ENCODE data around the gene TJP1. TPM values are rescaled to one million over a fixed set of nuclear protein-coding genes. Genes with fewer than 3 reads are reported as not detected.
"Not testable (repeated sequence)": the region's sequence is repeated elsewhere in the genome, so short reads cannot be mapped to it uniquely, and the experiment has no call there.

TJP1 gene
- polyA plus RNA-seq, 3 donors from 2014 or later: not detected

GRCh38 chr15:29822684-29823459 is 604 bp upstream of the TJP1 start:
- Mint-ChIP-seq H3K9me3 (peaks cover 6 to 39% (median 20%) of the 10 kb centered on the region in 6 donors), H3K4me3 (peak overlapping the region; percentile 43 to 74 (median 59)), H3K27ac (no peak overlapping the region), H3K36me3 (peaks cover 0 to 8% (median 3%) of the 10 kb centered on the region in 3 donors), H3K4me1 (peaks cover 26 to 36% of the 10 kb centered on the region in 2 donors), H3K27me3 (ENCODE audit: low read depth in 3 of 3) (peaks cover 10 to 31% (median 27%) of the 10 kb centered on the region in 3 donors)
- no peak for DNase-seq

DNA sequence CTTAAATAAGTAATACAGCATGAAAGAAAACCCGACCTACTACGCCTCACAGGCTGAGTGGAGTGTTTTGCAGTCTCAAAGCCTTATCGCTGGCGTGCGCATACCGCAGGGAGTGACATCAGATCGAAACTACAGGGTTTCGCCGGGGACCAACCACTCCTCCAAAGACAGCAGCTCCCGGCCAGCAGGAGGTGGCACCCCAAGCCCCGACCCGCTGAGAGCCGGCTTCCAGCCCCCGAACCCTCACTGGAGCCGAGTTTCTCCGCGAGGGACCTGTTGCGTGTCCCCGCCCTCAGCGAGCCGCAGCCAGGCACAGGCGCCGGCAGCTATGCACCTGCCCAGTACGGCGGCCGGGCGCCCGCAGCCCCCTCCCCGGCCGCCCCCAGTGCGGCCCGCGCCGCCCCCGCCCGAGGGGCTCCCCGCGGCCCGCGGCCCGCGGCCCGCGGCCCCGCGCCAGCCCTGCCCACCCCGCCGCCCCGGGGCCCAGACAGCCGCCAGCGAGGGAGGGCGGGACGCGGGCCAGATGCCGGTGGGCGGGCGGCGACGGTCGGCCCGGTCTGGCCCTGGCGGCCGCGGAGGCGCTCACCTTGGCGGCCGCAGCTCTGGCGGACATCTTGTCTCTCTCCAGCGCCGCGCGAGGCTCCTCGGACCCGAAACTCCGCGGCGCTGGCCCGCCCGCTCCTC is 710 bp downstream of the TJP1 start:
- peaks cover 6 to 48% (median 24%) of the 10 kb centered on the region in 6 donors for H3K9me3 Mint-ChIP-seq
- peaks cover 25 to 35% of the 10 kb centered on the region in 2 donors for H3K4me1 Mint-ChIP-seq
- DNase-seq: peak; percentile 4 to 23 (median 9)
- peaks cover 10 to 40% (median 37%) of the 10 kb centered on the region in 3 donors for H3K27me3 Mint-ChIP-seq (ENCODE audit: low read depth in 3 of 3)
- H3K27ac Mint-ChIP-seq: no peak overlapping the region
- H3K4me3 Mint-ChIP-seq: peak overlapping the region; percentile 67 to 78 (median 71)
- peaks cover 0 to 8% (median 3%) of the 10 kb centered on the region in 3 donors for H3K36me3 Mint-ChIP-seq

DNA sequence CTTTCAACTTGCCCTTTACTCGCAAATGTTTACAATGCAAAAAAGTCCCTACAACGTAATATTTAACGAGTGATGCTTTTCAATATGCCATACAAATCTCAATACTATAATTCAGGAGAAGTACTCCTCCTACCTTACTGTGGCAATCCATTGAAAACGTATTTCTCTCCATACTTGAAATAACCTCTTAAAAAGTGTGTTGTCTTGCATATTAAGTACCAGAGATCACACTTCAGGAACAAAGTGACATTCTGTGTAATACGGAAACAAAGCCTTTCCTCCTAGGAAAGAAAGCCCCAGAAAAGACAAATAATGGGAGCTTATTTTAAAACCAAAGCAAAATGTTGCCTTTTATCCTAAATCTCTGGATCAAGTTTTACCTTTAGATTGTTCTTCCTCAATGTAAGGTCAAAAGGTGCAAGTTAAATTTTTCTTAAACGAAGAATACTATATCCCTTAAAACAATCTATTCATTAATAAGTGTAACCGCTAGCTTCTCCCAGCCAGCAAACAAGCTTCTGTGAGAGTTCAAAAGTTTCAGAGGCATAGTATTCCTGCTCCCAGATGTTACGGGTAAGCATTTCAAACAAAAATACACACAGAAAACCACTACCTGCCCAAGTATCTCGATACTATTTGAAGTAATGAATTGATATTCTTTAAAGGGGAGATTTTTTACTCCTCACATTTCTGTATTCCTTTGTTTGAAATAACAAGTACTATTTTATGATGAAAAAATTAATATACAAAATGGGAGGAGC is 1.7 kb downstream of the TJP1 start:
- Mint-ChIP-seq H3K4me3 (peak overlapping the region in 3 of 5 donors; percentile 9 to 38 (median 12)), H3K4me1 (peaks cover 18 to 25% of the 10 kb centered on the region in 2 donors), H3K9me3 (peaks cover 7 to 42% (median 21%) of the 10 kb centered on the region in 6 donors), H3K27me3 (ENCODE audit: low read depth in 3 of 3) (peaks cover 12 to 40% (median 37%) of the 10 kb centered on the region in 3 donors), H3K27ac (no peak overlapping the region), H3K36me3 (peaks cover 0 to 8% (median 3%) of the 10 kb centered on the region in 3 donors)
- no peak for DNase-seq

- Mint-ChIP-seq H3K27me3 (ENCODE audit: low read depth in 3 of 3) (peaks cover 11 to 36% (median 32%) of the 10 kb centered on the region in 3 donors), H3K36me3 (peaks cover 0 to 8% (median 3%) of the 10 kb centered on the region in 3 donors), H3K4me1 (peaks cover 12 to 20% of the 10 kb centered on the region in 2 donors), H3K9me3 (peaks cover 9 to 36% (median 20%) of the 10 kb centered on the region in 6 donors), H3K27ac (no peak overlapping the region), H3K4me3 (peak overlapping the region in 1 of 5 donors; percentile 23)
- no peak for DNase-seq
Observed at GRCh38 chr15:29819979-29820378, 2.3 kb downstream of the TJP1 start.

GRCh38 chr15:29818141-29818540 is 4.1 kb downstream of the TJP1 start:
- peaks cover 9 to 36% (median 25%) of the 10 kb centered on the region in 3 donors for H3K27me3 Mint-ChIP-seq (ENCODE audit: low read depth in 3 of 3)

DNA sequence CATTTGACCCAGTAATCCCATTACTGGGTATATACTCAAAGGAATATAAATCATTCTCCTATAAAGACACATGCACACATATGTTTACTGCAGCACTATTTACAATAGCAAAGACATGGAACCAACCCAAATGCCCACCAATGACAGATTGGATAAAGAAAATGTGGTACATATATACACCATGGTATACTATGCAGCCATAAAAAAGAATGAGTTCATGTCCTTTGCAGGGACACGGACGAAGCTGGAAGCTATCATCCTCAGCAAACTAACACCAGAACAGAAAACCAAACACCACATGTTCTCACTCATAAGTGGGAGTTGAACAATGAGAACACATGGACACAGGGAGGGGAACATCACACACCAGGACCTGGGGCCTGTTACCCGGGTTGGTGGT is 4.8 kb downstream of the TJP1 start:
- H3K9me3 Mint-ChIP-seq: peaks cover 0 to 23% (median 10%) of the 10 kb centered on the region in 6 donors
- H3K27ac Mint-ChIP-seq, DNase-seq, H3K4me1 Mint-ChIP-seq, H3K4me3 Mint-ChIP-seq, H3K36me3 Mint-ChIP-seq: not testable (repeated sequence)
- peaks cover 6 to 29% (median 18%) of the 10 kb centered on the region in 3 donors for H3K27me3 Mint-ChIP-seq (ENCODE audit: low read depth in 3 of 3)

More at GRCh38 chr15:29818141-29818540, 4.1 kb downstream of the TJP1 start:
- Mint-ChIP-seq H3K27ac (no peak overlapping the region), H3K4me3 (no peak overlapping the region), H3K9me3 (peaks cover 6 to 30% (median 15%) of the 10 kb centered on the region in 6 donors), H3K4me1 (peaks cover 8 to 11% of the 10 kb centered on the region in 2 donors), H3K36me3 (peaks cover 0 to 6% (median 1%) of the 10 kb centered on the region in 3 donors)
- no peak for DNase-seq

DNA sequence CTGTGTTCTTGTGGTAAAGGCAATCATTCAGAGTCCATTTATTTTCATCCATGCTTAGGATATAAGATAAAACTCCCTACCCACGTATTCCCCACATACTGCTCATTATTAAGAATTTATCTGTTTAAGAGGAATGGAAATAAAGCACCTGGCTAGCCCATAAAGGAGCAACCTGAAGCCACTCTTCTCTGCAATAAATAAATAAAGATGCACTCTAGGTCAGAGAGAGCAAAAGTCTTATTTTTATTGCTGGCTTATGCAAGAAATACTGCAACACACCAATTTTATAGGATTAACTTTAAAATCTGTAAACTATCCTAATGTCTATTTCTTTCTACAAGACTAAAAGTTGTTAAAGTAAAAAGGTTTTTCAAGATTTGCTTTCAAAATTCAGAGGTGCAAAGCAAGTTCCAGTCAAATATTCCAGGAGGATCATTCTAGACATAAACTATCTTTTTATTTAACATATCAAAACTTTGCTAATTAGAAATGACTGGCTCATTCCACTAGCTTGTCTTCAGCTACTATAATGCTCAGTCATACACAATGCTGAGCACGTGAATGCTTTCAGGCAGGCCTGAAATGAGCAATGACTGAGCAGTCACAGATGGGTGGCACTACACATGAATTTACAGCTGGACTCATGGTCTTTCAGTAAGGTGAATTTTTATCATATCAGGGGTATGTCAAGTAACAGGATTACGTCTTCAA is 7.1 kb downstream of the TJP1 start:
- no peak for DNase-seq

DNA sequence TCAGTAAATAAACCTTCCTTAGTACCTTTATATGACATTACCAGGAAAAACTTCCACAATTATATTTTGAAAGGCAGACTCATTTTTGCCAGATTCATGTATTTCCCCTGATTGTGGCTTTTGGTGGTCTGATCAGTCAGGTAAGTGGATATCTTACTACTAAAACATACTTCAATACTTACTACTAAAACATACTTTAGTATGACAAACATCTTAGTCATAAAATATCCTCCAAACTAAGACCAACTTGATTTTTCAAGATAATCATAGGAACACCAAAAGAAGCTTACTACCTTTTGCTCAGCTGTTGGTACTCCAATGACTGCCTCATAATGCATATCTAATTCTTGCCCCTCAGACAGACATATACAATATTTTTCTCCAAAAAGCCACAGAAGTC is 9.3 kb downstream of the TJP1 start:
- no peak for DNase-seq
- Mint-ChIP-seq H3K4me3 (no peak overlapping the region), H3K27ac (no peak overlapping the region)

More for the DNA sequence above, 7.1 kb downstream of the TJP1 start:
- Mint-ChIP-seq H3K9me3 (peaks cover 0 to 19% (median 9%) of the 10 kb centered on the region in 6 donors), H3K36me3 (peaks cover 0 to 5% (median 0%) of the 10 kb centered on the region in 3 donors), H3K4me1 (no peaks in the 10 kb centered on the region), H3K27me3 (ENCODE audit: low read depth in 3 of 3) (peaks cover 4 to 22% (median 15%) of the 10 kb centered on the region in 3 donors), H3K4me3 (no peak overlapping the region), H3K27ac (no peak overlapping the region)

DNA sequence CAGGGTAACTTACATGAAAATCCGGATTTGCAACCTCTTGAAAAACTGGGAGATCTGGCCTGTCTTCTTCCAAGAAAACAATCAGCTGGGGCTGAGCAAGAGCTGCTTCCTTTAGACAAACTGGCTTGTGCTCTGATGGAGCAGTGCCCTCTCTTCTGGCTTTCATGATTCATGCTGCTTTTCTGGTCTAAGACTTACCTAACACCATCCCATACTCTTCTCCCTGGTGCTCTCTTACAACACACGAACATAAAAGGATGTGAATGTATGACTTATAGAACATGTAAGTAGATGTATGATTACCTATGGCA is 9.9 kb downstream of the TJP1 start:
- Mint-ChIP-seq H3K9me3 (peaks cover 0 to 8% (median 5%) of the 10 kb centered on the region in 6 donors), H3K4me3 (no peak overlapping the region), H3K4me1 (no peaks in the 10 kb centered on the region), H3K27me3 (ENCODE audit: low read depth in 3 of 3) (peaks cover 4 to 10% (median 8%) of the 10 kb centered on the region in 3 donors), H3K36me3 (no peaks in the 10 kb centered on the region), H3K27ac (no peak overlapping the region)
- no peak for DNase-seq

More for the DNA sequence above, 9.3 kb downstream of the TJP1 start:
- no peaks in the 10 kb centered on the region for H3K36me3 Mint-ChIP-seq
- H3K4me1 Mint-ChIP-seq: no peaks in the 10 kb centered on the region
- H3K27me3 Mint-ChIP-seq (ENCODE audit: low read depth in 3 of 3): peaks cover 4 to 13% (median 11%) of the 10 kb centered on the region in 3 donors
- H3K9me3 Mint-ChIP-seq: peaks cover 0 to 10% (median 6%) of the 10 kb centered on the region in 6 donors

DNA sequence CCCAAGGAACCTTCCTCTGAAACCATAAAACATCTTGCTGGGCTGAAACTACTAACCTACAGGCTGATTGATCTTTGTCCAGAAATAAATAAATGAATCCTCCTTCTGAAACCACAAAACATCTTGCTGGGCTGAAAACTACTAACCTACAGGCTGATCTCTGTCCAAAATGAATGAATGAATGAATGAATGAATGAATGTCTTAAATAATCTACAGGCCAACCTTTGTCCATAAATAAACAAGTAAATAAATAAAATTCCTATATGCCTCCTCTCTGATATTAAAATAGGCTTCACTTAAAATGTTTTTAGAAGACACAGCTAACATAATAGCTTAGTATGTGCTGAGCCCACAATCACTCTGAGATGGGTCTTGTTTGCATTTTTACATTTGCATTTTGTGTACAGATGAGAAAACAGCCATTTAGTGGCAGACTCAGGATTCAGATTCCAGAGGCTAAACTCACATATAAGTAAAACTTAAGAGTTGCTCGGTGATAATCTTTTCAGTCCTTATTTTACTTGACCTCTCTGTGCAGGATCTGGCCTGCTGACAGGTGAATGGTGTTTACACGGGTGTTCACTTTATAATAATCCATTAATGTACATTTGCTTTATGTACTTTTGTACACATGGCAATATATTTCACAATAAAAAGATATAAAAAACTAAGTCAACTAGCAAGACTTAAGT is 10.4 kb downstream of the TJP1 start:
- Mint-ChIP-seq H3K4me3 (no peak overlapping the region), H3K9me3 (peaks cover 0 to 6% (median 3%) of the 10 kb centered on the region in 6 donors), H3K27me3 (ENCODE audit: low read depth in 3 of 3) (peaks cover 4 to 6% (median 5%) of the 10 kb centered on the region in 3 donors), H3K4me1 (no peaks in the 10 kb centered on the region), H3K27ac (no peak overlapping the region), H3K36me3 (no peaks in the 10 kb centered on the region)
- DNase-seq: no peak

DNA sequence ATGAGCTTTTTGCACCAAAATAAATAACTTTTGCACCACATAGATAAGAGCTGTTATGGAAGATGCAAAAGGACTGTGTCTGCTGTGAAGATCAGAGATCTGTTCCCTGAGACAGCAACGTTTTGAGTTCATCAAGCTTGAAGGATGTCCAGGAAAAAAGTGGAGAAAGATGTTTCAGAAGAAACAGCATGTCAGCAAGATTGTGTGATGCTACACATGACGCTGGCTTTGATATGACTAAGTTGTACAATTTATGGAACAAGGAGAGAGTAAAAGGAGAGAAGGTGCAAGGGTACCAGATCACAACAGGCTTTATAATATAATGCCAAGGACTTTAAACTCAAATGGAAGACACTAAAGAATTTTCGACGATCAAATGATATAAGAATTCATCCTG is 16.6 kb downstream of the TJP1 start:
- Mint-ChIP-seq H3K36me3 (no peaks in the 10 kb centered on the region), H3K4me1 (no peaks in the 10 kb centered on the region), H3K4me3 (no peak overlapping the region), H3K27ac (no peak overlapping the region), H3K9me3 (peaks cover 0 to 5% (median 0%) of the 10 kb centered on the region in 6 donors), H3K27me3 (ENCODE audit: low read depth in 3 of 3) (peaks cover 0 to 6% (median 4%) of the 10 kb centered on the region in 3 donors)
- DNase-seq: no peak

GRCh38 chr15:29805043-29805707 is 17.1 kb downstream of the TJP1 start:
- no peaks in the 10 kb centered on the region for H3K4me1 Mint-ChIP-seq
- H3K36me3 Mint-ChIP-seq: no peaks in the 10 kb centered on the region

More at GRCh38 chr15:29805043-29805707, 17.1 kb downstream of the TJP1 start:
- Mint-ChIP-seq H3K9me3 (peaks cover 0 to 5% (median 0%) of the 10 kb centered on the region in 6 donors), H3K4me3 (no peak overlapping the region), H3K27ac (no peak overlapping the region), H3K27me3 (ENCODE audit: low read depth in 3 of 3) (peaks cover 0 to 8% (median 4%) of the 10 kb centered on the region in 3 donors)
- DNase-seq: no peak
